ENCODE data around the gene GVQW3.

GVQW3 gene

DNA sequence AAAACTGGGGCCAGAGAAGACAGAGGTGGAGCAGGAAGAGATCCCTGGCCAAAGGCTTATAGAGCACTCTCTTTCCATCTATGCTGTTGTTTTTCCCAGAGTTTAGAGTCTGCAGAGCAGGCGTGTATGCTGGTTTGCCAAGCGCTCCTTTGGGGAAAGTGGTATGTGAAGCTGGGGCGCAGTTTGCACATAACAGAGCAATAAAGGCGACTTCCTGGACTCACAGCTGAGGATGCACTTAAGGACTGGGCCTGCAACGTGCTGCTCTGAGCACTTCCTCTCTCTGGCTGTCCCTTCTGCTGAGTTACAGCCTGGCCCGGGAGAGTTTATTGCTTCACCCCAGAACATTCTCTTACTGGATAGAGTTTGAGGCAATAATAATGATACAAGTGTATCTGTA is 41.9 kb upstream of the GVQW3 start:
- TF ChIP-seq, protein P1, sequence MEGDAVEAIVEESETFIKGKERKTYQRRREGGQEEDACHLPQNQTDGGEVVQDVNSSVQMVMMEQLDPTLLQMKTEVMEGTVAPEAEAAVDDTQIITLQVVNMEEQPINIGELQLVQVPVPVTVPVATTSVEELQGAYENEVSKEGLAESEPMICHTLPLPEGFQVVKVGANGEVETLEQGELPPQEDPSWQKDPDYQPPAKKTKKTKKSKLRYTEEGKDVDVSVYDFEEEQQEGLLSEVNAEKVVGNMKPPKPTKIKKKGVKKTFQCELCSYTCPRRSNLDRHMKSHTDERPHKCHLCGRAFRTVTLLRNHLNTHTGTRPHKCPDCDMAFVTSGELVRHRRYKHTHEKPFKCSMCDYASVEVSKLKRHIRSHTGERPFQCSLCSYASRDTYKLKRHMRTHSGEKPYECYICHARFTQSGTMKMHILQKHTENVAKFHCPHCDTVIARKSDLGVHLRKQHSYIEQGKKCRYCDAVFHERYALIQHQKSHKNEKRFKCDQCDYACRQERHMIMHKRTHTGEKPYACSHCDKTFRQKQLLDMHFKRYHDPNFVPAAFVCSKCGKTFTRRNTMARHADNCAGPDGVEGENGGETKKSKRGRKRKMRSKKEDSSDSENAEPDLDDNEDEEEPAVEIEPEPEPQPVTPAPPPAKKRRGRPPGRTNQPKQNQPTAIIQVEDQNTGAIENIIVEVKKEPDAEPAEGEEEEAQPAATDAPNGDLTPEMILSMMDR (IDR thresholded peaks at IDR 0.05; ENCODE audit: low read length, missing control alignments): no peak

DNA sequence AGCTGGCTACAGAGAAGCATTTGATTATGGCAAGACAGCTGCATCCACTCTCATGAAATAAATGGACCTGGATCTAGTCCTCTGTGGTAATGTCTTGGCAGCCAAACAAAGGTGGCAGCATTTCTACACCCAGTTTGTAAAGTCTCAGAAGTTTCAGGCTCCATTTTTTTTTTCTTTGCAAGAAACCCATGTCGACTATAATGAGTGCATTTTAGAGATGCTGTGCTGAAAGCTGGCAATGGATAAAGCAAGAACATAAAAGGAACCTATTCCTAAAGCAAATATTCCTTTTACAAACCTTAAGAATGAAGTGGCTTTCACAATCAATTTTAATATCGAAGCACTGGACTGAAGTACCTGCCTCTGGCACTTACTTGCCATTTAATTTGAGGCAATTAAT is 33.7 kb upstream of the GVQW3 start:
- DNase-seq (ENCODE audit: low read depth): peak; percentile 34
- TF ChIP-seq, protein P1 (IDR thresholded peaks at IDR 0.05; ENCODE audit: low read length, missing control alignments): no peak
- H3K4me3 ChIP-seq (replicated peaks; ENCODE audit: low read depth, low read length): no peak overlapping the region

More for the DNA sequence above, 41.9 kb upstream of the GVQW3 start:
- peak; percentile 24 for DNase-seq (ENCODE audit: low read depth)
- no peak overlapping the region for H3K4me3 ChIP-seq (replicated peaks; ENCODE audit: low read depth, low read length)

DNA sequence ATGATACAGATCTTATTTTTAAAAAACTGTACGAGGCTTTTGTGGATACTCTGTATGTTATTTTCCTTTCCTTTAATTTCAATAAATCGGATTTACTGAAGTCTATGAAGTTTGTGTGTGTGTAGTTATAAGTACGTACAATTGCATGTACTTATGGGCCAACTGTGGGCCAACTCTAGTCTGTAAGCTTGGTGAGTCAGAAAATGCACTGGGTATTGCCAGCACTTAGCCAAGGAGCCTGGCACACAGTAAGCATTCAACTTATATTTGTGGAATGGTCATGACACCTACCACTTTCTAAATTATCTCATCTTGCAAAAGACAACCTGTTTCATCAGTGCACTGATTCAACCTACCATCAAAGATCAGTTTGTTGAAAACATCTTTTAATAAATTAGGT is 32.8 kb upstream of the GVQW3 start:
- no peak for DNase-seq (ENCODE audit: low read depth)
- TF ChIP-seq, protein P1 (IDR thresholded peaks at IDR 0.05; ENCODE audit: low read length, missing control alignments): no peak

DNA sequence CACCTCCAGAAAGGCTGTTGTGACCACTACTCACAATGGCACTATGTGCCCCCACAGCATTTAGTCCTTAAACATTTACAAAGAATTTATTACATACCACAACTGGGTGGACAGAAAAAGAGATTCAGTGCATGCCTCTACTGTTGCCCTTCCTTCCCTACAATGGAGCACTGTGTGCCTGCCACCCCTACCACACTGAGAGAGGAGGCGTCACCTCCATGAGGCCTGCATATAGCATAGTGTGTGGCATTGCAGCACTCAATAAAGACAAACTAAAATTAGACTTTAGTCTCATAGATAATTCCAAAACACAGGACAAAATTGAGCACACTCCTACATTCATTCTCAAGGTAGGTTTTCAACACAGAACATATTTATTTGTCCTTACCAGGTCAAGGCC is 26.0 kb upstream of the GVQW3 start:
- H3K4me3 ChIP-seq (replicated peaks; ENCODE audit: low read depth, low read length): no peak overlapping the region
- no peak for DNase-seq (ENCODE audit: low read depth)
- TF ChIP-seq, protein P1 (IDR thresholded peaks at IDR 0.05; ENCODE audit: low read length, missing control alignments): no peak

More for the DNA sequence above, 32.8 kb upstream of the GVQW3 start:
- H3K4me3 ChIP-seq (replicated peaks; ENCODE audit: low read depth, low read length): no peak overlapping the region

DNA sequence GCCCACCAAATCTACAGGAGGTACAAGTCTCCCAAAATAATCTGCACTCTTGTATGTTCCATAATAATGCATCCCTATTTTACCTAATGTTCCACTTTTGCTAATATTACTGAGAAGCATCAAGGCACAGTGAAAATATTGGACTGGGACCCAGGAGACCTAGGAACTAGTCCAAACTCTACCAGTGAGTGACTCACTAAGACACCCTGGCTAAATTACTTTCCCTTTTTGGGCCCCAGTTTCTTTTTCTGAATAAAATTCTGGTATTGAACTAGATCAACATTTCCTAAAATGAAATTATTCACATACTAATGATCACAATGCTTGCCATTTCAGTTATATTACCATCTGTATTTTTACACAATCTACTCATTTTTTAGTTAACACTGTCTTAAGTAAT is 19.7 kb upstream of the GVQW3 start:
- TF ChIP-seq, protein P1 (IDR thresholded peaks at IDR 0.05; ENCODE audit: low read length, missing control alignments): no peak
- DNase-seq (ENCODE audit: low read depth): no peak
- no peak overlapping the region for H3K4me3 ChIP-seq (replicated peaks; ENCODE audit: low read depth, low read length)

DNA sequence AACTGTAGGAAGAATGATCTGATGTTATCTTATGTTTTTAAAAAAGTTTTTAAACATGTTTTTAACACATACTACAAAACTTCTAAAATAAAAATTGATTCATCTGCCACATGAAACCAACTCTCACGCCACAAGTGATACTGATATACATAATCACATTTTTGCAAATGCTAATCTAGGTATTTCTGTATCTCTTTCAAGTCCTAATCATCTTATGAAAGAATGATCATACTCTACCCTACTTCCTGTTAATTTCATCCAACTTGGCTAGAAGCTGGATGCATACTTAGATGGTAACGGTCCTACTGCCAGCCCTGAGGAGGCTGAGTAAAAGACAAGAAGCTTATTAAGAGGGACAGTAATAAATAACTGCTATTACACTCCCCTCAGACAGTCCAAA is 19.3 kb upstream of the GVQW3 start:
- H3K4me3 ChIP-seq (replicated peaks; ENCODE audit: low read depth, low read length): no peak overlapping the region
- no peak for DNase-seq (ENCODE audit: low read depth)
- TF ChIP-seq, protein P1 (IDR thresholded peaks at IDR 0.05; ENCODE audit: low read length, missing control alignments): no peak

DNA sequence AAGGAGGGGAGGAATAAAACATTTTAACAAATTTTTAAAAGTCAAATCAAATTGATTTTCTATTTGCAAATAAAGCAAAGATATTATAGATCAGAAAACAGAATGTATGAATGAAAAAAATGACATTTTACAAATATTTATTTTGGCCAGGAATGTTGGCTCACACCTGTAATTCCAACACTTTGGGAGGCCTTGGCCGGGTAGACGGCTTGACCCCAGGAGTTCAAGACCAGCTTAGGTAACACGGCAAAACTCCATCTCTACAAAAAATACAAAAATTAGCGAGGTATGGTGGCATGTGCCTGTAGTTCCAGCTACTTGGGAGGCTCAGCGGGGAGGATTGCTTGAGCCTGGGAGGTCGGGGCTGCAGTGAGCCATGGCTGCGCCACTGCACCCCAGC is 18.4 kb upstream of the GVQW3 start:
- TF ChIP-seq, protein P1 (IDR thresholded peaks at IDR 0.05; ENCODE audit: low read length, missing control alignments): no peak
- no peak for DNase-seq (ENCODE audit: low read depth)
- H3K4me3 ChIP-seq (replicated peaks; ENCODE audit: low read depth, low read length): no peak overlapping the region

All from fibroblast of pulmonary artery (primary cell).